K562 (cell line): ENCODE measurements around the gene SKIL. TPM values are rescaled to one million over a fixed set of nuclear protein-coding genes. Genes with fewer than 3 reads are reported as not detected.

Experiments
- ATAC-seq: fragments of 200-7000 bp; cut with Tn5 transposase; 3 replicates; pipeline ENCODE4 v1.9.1; 2020; ENCODE audit warnings: moderate library complexity
- BruUV-seq: library from RNA; stranded (reverse); fragments of 400-500 nt; replicated peaks from 2 replicates; lab custom pipeline; 2021; lab: Mats Ljungman, UMichigan
- CTCF ChIA-PET: fragments of 300-600 bp; formaldehyde crosslinking; extraction: SDS; loops from one replicate; lab custom pipeline; 2021; ENCODE audit warnings: low intra/inter-chr PET ratio; lab: Yijun Ruan, JAX
- POLR2A ChIA-PET: fragments of 300-600, 350-650 bp; sonication (Branson Sonifier 250); formaldehyde crosslinking; extraction: SDS; loops from one replicate; lab custom pipeline; 2021; ENCODE audit warnings: antibody characterized with exemption, inconsistent platforms; lab: Yijun Ruan, JAX
- DNase-seq, 4 experiments: peaks; one replicate each; pipeline versions ENCODE4 v3.0.0 to v3.0.0-alpha.2; 2011 to 2018; ENCODE audit warnings: low spot score in 3 of 4, mixed read lengths in 3 of 4; ENCODE audit errors: extremely low read depth in 1 of 4
- FAIRE-seq: peaks from 2 replicates; lab custom pipeline; 2011; peaks lifted over from hg19 to GRCh38; lab: Jason Lieb, UNC
- H2AFZ ChIP-seq: 2 replicates; pipeline ENCODE4 v1.6.0; 2011; ENCODE audit warnings: low read depth, low read length, control low read depth, inconsistent platforms
- H3K27ac ChIP-seq: fragments of 200-600 bp; 3 replicates; pipeline ENCODE4 v1.8.0; 2011; ENCODE audit warnings: low read depth, mild to moderate bottlenecking, control low read depth, inconsistent platforms, low read length, moderate library complexity, mixed read lengths; ENCODE audit errors: extremely low read depth
- H3K27me3 ChIP-seq, 2 experiments: fragments of 300-600 bp in 1 of 2; 2 replicates in 1 of 2; 3 replicates in 1 of 2; pipeline versions ENCODE4 v1.6.0 to v1.8.0; 2011; ENCODE audit warnings: inconsistent platforms in 2 of 2, low read length in 2 of 2, mild to moderate bottlenecking in 1 of 2, mixed read lengths in 1 of 2, moderate library complexity in 1 of 2; ENCODE audit not compliant: control insufficient read depth in 2 of 2, insufficient read depth in 2 of 2
- H3K36me3 ChIP-seq: fragments of 300-600 bp; 3 replicates; pipeline ENCODE4 v1.8.0; 2011; ENCODE audit warnings: mild to moderate bottlenecking, low read length, inconsistent platforms; ENCODE audit not compliant: control insufficient read depth, insufficient read depth
- H3K4me1 ChIP-seq, 2 experiments: fragments of 200-600 bp in 1 of 2; replicated peaks in 1 of 2; 2 replicates in 1 of 2; 3 replicates in 1 of 2; pipeline versions ENCODE4 v1.5.1 to v1.8.0; 2011; ENCODE audit warnings: inconsistent platforms in 2 of 2, low read length in 2 of 2, mild to moderate bottlenecking in 1 of 2, mixed read lengths in 1 of 2, moderate library complexity in 1 of 2; ENCODE audit not compliant: control insufficient read depth in 2 of 2, insufficient read depth in 2 of 2
- H3K4me2 ChIP-seq: 2 replicates; pipeline ENCODE4 v1.6.1; 2011; ENCODE audit warnings: low read length, control low read depth, inconsistent platforms, mixed read lengths; ENCODE audit not compliant: insufficient read depth
- H3K4me3 ChIP-seq: fragments of 200-600 bp; sonication (generic), shearing (Covaris generic); 2 replicates; pipeline ENCODE4 v1.5.1; 2016; ENCODE audit warnings: control low read depth, inconsistent platforms
- H3K79me2 ChIP-seq: fragments of 200-600 bp; 3 replicates; pipeline ENCODE4 v1.8.0; 2011; ENCODE audit warnings: low read length, inconsistent platforms; ENCODE audit not compliant: control insufficient read depth, insufficient read depth
- H3K9ac ChIP-seq, 2 experiments: 2 replicates each; pipeline versions ENCODE4 v1.6.0 to v1.6.1; 2011; ENCODE audit warnings: low read depth in 2 of 2, low read length in 2 of 2, control low read depth in 1 of 2, inconsistent platforms in 1 of 2, mild to moderate bottlenecking in 1 of 2, mixed read lengths in 1 of 2; ENCODE audit not compliant: insufficient read depth in 1 of 2
- H3K9me1 ChIP-seq: one replicate; pipeline ENCODE4 v1.6.0; 2011; ENCODE audit warnings: inconsistent platforms, mild to moderate bottlenecking, low read length, moderate library complexity; ENCODE audit not compliant: control insufficient read depth, insufficient read depth
- H3K9me3 ChIP-seq: replicated peaks from 2 replicates; pipeline ENCODE4 v1.5.1; 2011; ENCODE audit warnings: low read depth, low read length, inconsistent platforms; ENCODE audit not compliant: control insufficient read depth, insufficient read depth
- H4K20me1 ChIP-seq: replicated peaks from 2 replicates; pipeline ENCODE4 v1.6.1; 2011; ENCODE audit warnings: low read length, inconsistent platforms, mixed read lengths; ENCODE audit not compliant: control insufficient read depth, insufficient read depth
- CEBPB ChIP-seq: fragments of 450-650 bp; IDR thresholded peaks from 2 replicates; pipeline ENCODE4 v1.6.1; 2016; ENCODE audit warnings: missing genetic modification characterization, missing compliant biosample characterization
- HIVEP1 ChIP-seq: fragments of 250-450 bp; sonication (Bioruptor Pico); IDR thresholded peaks from 2 replicates; pipeline ENCODE4 v1.4.0; 2020; ENCODE audit warnings: mild to moderate bottlenecking
- HNRNPH1 ChIP-seq: fragments of 200-400 bp; formaldehyde crosslinking; optimal IDR thresholded peaks from 2 replicates; pipeline ENCODE3; 2017; ENCODE audit warnings: low read depth, mild to moderate bottlenecking, low read length, moderate library complexity
- POLR3A ChIP-seq: IDR thresholded peaks from 2 replicates; pipeline ENCODE4 v1.6.1; 2011; ENCODE audit warnings: borderline replicate concordance, mild to moderate bottlenecking, moderate library complexity; ENCODE audit not compliant: insufficient read length, insufficient read depth; ENCODE audit errors: extremely low read depth
- RAD21 ChIP-seq, 2 experiments: fragments of 250-450 bp in 1 of 2; fragments of 450-650 bp in 1 of 2; sonication (Bioruptor Pico) in 1 of 2; formaldehyde crosslinking in 1 of 2; IDR thresholded peaks in 1 of 2; conservative IDR thresholded peaks in 1 of 2; 2 replicates each; pipeline versions ENCODE4 v1.4.0 to v1.8.0; 2020 to 2022; ENCODE audit warnings: mild to moderate bottlenecking in 2 of 2, moderate library complexity in 1 of 2
- RBM17 ChIP-seq: fragments of 200-400 bp; formaldehyde crosslinking; IDR thresholded peaks from 2 replicates; pipeline ENCODE4 v1.6.1; 2017; ENCODE audit warnings: low read depth, mild to moderate bottlenecking, low read length, borderline replicate concordance
- ZNF175 ChIP-seq: fragments of 200-800 bp; sonication (Bioruptor generic); IDR thresholded peaks from 2 replicates; pipeline ENCODE4 v1.6.1; 2016; ENCODE audit warnings: low read depth, mild to moderate bottlenecking, missing genetic modification characterization, missing compliant biosample characterization
- ZNF197 ChIP-seq: fragments of 200-800 bp; sonication (Bioruptor generic); IDR thresholded peaks from 2 replicates; pipeline ENCODE4 v1.6.1; 2016; ENCODE audit warnings: low read depth, missing genetic modification characterization, missing compliant biosample characterization
- ZNF507 ChIP-seq: conservative IDR thresholded peaks from 2 replicates; pipeline ENCODE4 v1.6.1; 2017; ENCODE audit warnings: missing genetic modification characterization, missing compliant biosample characterization
- ZNF75A ChIP-seq: fragments of 450-650 bp; formaldehyde crosslinking; IDR thresholded peaks from 2 replicates; pipeline ENCODE4 v1.4.0; 2020; ENCODE audit warnings: mild to moderate bottlenecking
- WGBS: fragments of 100-300 bp; shearing (Covaris generic); methylation state at CpG from one replicate; pipeline ENCODE4 v1.1.6; 2016; ENCODE audit warnings: low coverage, mixed read lengths; ENCODE audit not compliant: insufficient coverage; ENCODE audit errors: missing lambda C conversion rate; 5-methylcytosine and 5-hydroxymethylcytosine counted together
- in situ Hi-C: fragments of 300-500 bp; cut with MboI; formaldehyde crosslinking; loops from 4 replicates; pipeline ENCODE4 v1.15.0; 2018; ENCODE audit warnings: inconsistent platforms, mixed read lengths
- intact Hi-C: fragments of 100-400 bp; cut with micrococcal nuclease; formaldehyde crosslinking; loops from 2 replicates; pipeline ENCODE4 v1.14.2; 2022
- polyA plus RNA-seq, 8 experiments: library from polyadenylated mRNA; depleted of rRNA in 4 of 8; stranded (reverse) in 5 of 8; unstranded in 3 of 8; fragments of >200 nt; fragmentation: Nextera tagmentation in 2 of 8; fragmentation: Illumina TruSeq in 1 of 8; extraction: Ambion mirVana in 2 of 8; extraction: Trizol in 1 of 8; gene quantifications; 2 replicates each; pipeline versions ENCODE4 v1.2.1 to v1.2.3, GENCODE V29; 2011 to 2014; ENCODE audit warnings: inconsistent platforms in 1 of 8, missing spikeins in 1 of 8
- total RNA-seq, 7 experiments: library from RNA; depleted of rRNA in 6 of 7; stranded (reverse); fragments of >200 nt in 6 of 7; fragmentation: Illumina TruSeq in 2 of 7; extraction: Trizol in 2 of 7; gene quantifications; 2 replicates each; pipeline versions ENCODE4 v1.2.1 to v1.2.3, GENCODE V29; 2011 to 2021; ENCODE audit warnings: low replicate concordance in 1 of 7

Gene SKIL
- total and polyA plus RNA-seq, 9 of the 15 experiments (the other 6 are each of a cell fraction or from before 2014, with no cell fraction given), result 4.3 to 19.1 (median 9.7) TPM

GRCh38 chr3:170420307-170420821, 62.8 kb downstream of the SKIL start:
- BruUV-seq, result no TSS peak
- ATAC-seq, result no peak
- H3K9me1 ChIP-seq, result no peaks in the 10 kb centered on the region
- in situ Hi-C loops (loop anchor here (5.0 to 10.0 kb wide), 2 partner anchors 274 to 392 kb away; no protein-coding TSS in a partner anchor), intact Hi-C loops (no loop called here)
- no peaks in the 10 kb centered on the region for H3K79me2 ChIP-seq
- no peak overlapping the region for H3K9ac ChIP-seq
- H3K27me3 ChIP-seq, result no peaks in the 10 kb centered on the region
- ChIA-PET POLR2A (no interaction called here), CTCF (no interaction called here)
- H4K20me1 ChIP-seq, result no peaks in the 10 kb centered on the region
- TF ChIP-seq HNRNPH1 (no peak), RAD21 (CRISPR knock-in tag; conservative IDR thresholded peaks at IDR 0.05 in 1 of 2, IDR thresholded peaks at IDR 0.05 in 1 of 2) (no peak), CEBPB (tag) (no peak), ZNF75A (CRISPR knock-in tag) (no peak), RBM17 (no peak), ZNF175 (CRISPR knock-in tag) (no peak), ZNF507 (tag) (no peak), ZNF197 (CRISPR knock-in tag) (no peak), HIVEP1 (CRISPR knock-in tag) (no peak), POLR3A (no peak)
- no peaks in the 10 kb centered on the region for H3K9me3 ChIP-seq
- peaks cover 4 to 12% of the 10 kb centered on the region in 2 experiments; a peak in 4 of 5 replicates for H3K4me1 ChIP-seq
- no peak for DNase-seq
- 70% methylated on average over 17 of the region's 17 CpGs for WGBS
- H2AFZ ChIP-seq, result no peak overlapping the region
- no peak overlapping the region for H3K4me3 ChIP-seq
- H3K36me3 ChIP-seq, result no peaks in the 10 kb centered on the region
- H3K27ac ChIP-seq, result no peak overlapping the region
- no peak overlapping the region for H3K4me2 ChIP-seq
- no peak for FAIRE-seq
